GM12892 (cell line): ENCODE data around the gene DPP6.

Experiments
- DNase-seq: peaks from one replicate; pipeline ENCODE4 v3.0.0; 2011; ENCODE audit not compliant: insufficient read length
- FAIRE-seq: peaks from 2 replicates; lab custom pipeline; 2011; peaks lifted over from hg19 to GRCh38; lab: Jason Lieb, UNC
- POLR2A ChIP-seq: IDR thresholded peaks from 2 replicates; pipeline ENCODE4 v1.6.1; 2011; ENCODE audit warnings: low read depth, low read length, control low read depth
- POLR2AphosphoS5 ChIP-seq: IDR thresholded peaks from 2 replicates; pipeline ENCODE4 v1.6.1; 2011; ENCODE audit warnings: low read depth, low read length, control low read depth
- TAF1 ChIP-seq: IDR thresholded peaks from 2 replicates; pipeline ENCODE4 v1.6.1; 2011; ENCODE audit warnings: low read depth, mild to moderate bottlenecking, control low read depth, low read length, borderline replicate concordance

The DPP6 gene

DNA sequence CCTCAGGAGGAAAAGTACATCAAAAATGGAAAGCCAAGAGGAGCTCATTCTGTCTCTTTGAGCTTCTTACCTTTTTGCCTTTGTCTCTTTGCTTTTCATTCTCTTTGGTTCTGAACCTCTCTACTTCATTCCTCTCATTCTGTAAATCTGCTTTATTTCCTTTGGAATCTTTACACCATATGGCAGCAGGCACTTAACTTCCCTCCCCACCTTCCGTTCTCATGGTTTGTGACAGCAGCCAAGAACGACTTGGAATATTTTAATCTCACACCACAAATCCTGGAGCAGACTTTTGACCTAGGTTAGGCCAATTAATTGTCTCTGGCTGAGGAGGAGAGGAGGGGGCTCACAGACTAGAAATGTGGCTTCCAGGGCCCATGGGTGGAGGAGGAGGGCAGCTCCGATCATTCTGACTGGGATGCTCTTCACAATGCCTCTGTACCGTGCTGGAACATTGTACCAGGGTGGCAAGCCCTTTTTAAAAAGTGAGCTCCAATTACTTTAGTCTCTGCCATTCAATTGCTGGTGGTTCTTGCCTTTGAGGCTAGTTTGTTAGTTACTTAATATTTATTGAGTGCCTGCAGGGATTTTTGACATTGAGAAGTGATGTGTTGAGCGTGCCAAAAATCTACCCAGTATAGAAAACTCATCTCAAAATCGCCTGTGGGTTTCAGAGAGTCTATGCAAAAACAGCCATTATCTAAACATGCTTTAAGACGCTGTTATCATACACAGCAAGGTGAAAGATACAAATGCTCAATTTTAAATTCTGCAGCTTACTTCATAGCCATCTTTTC lies 386.6 kb downstream of the DPP6 start:
- TF ChIP-seq TAF1 (no peak), POLR2A (no peak), POLR2AphosphoS5 (no peak)
- FAIRE-seq (no peak), DNase-seq (no peak)

DNA sequence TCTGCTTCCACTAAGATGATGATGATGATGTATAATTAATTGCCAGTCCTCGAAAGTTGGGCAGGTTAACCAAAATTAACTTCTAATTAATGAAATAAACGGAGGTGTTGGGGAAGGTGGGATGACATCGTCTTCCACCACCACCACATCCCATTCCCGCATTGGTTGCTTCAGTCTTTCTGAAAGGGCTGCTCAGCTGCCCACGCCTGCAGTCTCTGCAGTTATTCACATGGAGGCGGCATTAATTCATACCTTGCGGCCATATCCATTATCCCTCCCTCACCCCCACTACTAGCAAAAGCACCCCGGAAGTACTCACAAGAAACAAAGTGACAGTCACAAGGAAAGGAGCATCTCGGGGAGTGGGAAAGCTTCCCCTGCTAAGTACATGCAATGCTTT lies 387.9 kb downstream of the DPP6 start:
- DNase-seq (no peak), FAIRE-seq (no peak)
- TF ChIP-seq POLR2AphosphoS5: no peak
- no peak for TF ChIP-seq TAF1
- no peak for TF ChIP-seq POLR2A

DNA sequence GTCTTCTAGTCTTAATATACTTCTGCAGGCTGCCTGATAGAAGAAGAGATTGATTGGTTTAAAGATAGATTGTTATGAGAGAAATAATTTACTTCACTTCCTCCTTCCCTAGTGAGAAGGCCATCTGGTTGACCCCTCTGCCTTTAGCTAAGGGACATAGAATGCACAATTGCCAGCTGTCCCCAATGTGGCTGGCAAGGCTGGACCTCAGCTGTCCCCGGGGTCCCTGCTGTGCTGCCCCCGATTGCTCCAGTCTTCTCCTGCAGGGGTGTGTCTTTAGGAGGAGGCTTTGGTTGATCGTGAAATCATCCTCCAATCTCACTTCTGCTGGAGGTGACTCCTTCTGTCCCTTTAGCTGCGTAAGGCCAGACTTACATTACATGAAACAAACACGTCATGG lies 388.5 kb downstream of the DPP6 start:
- no peak for FAIRE-seq
- TF ChIP-seq POLR2AphosphoS5 (no peak), POLR2A (no peak), TAF1 (no peak)

DNA sequence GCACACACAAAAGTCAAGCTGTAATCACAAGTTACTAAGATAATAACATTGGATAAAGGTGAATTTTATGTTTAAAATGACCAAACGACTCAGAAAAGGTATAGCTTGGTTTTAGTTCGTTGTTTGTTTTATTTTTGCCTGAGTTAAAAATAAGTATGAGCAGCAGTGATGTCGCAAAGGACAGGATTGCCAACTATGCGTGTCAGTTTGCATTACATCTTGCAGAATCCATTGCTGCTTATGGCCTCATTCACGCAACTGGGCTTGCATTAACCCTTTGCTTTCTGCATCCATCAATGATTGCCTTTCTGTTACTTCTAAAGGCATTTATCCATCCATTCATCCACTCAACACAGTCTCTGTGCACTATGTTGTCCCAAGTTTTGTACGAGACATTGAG lies 389.6 kb downstream of the DPP6 start:
- no peak for TF ChIP-seq POLR2AphosphoS5
- no peak for TF ChIP-seq TAF1
- TF ChIP-seq POLR2A: no peak
- DNase-seq (no peak), FAIRE-seq (no peak)

More for the DNA sequence above, 388.5 kb downstream of the DPP6 start:
- no peak for DNase-seq

DNA sequence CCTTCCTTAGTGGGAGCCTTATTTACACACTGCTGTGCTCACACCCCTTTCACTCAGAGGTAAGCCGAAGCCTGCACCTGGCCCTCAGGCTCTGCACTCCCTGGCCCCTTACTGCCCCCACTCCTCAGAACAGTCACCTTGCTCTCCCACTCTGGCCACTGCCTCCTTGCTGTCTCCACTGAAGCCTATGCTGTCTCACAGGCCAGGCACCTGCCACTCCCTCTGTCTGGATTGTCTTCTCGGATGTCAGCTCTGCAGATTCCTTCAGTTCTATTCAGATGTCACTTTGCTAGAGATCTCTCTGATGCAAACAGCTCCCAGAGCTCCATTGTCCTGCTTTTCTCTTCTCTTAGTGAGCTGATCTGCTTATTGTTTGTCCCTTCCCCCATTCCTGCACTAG lies 390.7 kb downstream of the DPP6 start:
- FAIRE-seq (no peak), DNase-seq (no peak)
- TF ChIP-seq POLR2A: no peak
- no peak for TF ChIP-seq POLR2AphosphoS5
- TF ChIP-seq TAF1: no peak

DNA sequence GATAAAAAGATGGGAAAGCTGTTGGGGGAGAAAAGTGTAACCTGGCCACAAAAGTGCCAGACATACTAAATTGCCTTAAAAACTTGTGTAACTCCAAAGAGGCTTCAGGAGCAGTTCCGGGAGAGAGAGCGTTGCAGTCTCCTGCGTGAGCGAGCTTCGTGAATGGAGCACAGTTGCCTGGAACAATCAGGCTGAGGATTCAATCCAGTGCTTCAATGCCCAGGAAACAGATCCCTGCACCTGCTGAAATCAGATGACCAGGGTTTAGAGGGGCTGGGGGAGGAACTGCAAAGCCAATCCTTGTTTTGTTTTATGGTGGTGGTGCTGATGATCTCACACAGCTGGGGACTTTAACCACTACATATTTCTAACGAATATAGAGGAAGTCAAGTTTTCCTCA lies 398.3 kb downstream of the DPP6 start:
- FAIRE-seq: no peak
- no peak for TF ChIP-seq POLR2A
- TF ChIP-seq POLR2AphosphoS5: no peak
- no peak for TF ChIP-seq TAF1
- no peak for DNase-seq

DNA sequence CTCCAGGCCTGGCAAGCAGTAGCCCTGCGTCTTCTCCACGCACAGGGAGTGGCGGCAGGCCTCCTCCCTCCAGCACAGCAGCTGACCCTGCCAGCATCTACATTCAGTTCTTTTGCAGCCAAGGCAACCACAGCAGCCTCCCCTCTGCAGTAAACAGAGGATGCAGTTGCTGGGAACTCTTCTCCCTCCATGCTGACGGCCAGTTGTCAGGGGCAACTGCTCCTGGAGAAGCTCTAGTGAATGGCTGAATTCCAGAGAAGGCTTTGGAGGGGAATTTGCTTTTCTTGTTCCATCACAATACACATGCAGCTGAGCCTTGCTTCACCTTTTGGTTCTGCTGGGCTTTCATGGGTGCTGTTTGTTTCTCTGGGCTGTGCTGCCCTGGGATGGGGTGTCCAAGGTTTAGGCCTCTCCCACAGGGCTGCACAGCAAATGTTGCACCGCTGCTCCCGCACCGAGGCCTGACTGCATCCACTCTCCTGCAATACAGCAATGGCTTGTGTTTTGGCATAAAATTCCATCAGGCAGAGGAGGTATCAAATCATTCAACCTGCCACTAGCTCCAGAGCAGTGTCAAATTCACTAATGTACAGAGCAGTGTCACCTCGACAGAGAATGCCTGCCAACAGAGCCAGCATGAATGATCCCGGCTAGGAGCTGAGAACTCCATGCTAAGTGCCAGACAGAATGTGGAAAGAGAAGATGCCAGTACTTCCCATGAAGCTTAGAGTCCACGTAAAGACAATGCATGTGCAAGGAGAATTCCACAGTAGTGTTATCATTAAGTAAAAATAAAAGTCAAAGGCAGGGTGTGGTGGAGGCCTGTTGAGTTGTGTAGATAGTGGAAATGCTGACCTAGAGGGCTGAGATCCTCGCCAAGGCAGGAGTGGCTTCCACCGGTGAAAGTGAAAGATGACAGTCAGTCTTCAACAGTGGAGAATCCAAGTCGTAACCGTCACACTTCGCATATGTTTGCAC lies 399.6 kb downstream of the DPP6 start:
- FAIRE-seq (no peak), DNase-seq (no peak)
- TF ChIP-seq POLR2A (no peak), POLR2AphosphoS5 (no peak), TAF1 (no peak)

DNA sequence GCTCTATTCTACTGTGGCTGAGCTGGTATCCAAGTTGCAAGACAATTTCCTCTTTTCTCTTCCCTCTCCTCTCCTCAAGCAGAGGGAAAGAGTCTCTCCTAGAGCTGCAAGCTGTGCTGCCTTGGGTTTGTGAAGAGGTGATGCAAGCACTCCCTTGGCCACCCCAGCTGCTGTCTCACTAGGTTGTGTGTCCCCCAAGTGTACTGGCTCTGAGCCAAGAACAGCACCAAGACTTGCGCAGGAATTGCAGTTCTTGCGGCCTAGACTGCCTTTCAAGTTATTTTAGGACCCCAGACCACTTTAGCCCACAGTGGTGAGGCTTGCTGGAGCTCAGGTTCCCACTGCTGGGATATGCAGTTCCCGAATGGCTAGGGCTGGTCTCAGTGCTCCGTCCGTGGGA lies 411.6 kb downstream of the DPP6 start:
- TF ChIP-seq TAF1 (no peak), POLR2A (no peak), POLR2AphosphoS5 (no peak)
- DNase-seq (no peak), FAIRE-seq (no peak)

DNA sequence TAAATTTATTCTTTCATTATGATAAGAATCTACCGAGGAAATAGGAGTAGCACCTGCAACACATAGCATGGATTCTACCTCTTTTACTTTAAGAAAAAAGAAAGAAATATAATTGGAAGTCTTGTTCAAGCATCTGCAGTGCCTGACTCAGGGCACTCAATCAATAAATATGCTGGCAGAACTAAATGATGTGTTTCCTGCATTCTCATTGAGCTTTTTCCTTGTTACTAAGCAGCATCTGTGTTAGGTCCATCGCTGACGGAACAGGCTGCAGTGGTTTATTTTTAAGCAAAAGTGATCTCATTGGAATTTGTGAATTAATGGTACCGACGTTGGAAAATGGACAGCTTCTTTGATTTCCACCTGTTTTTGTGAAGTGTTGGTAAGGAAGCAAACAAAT lies 417.5 kb downstream of the DPP6 start:
- FAIRE-seq (no peak), DNase-seq (no peak)
- TF ChIP-seq POLR2AphosphoS5 (no peak), POLR2A (no peak), TAF1 (no peak)

DNA sequence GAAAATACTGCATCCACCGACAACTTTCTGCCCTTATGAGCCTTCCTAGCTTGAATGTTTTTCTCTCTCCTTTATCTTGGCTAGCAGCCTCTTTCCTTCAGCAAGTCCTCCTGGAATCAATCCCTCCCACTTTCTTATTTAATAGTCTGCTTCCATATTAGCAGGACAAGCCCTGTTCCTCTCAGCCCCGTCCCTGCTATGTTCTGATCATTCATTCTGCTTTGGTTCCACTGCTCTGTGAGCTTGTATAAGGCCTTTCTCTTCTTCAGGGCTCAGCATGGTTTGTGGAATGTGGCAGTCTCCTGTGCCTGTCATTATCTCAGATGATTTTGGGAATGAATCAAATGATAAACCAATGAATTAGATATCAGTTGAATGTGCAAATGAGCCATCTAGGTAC lies 420.1 kb downstream of the DPP6 start:
- TF ChIP-seq TAF1 (no peak), POLR2AphosphoS5 (no peak), POLR2A (no peak)
- DNase-seq: no peak
- FAIRE-seq: no peak

DNA sequence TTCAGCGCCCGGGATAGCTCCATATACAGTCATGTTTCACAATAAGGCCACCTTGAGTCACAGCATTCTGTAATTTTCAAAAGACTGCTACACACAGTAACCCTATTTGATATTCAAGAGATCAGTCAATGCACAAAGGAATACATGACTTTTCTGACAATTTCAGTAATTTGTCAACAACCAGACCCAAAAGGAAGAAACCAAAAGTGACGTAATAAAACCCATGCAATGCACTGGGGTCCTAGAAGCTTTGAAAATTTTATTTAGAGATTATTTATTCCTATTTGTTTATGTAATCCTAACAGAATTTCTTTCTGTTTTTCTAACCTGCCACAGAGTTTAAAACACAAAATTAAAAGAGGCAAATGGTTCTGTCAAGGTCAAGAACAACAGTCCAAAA lies 421.2 kb downstream of the DPP6 start:
- DNase-seq (no peak), FAIRE-seq (no peak)
- TF ChIP-seq TAF1 (no peak), POLR2AphosphoS5 (no peak), POLR2A (no peak)
